Glutamatergic neuron (in vitro differentiated cells): ENCODE data around the gene ACBD5. TPM values are rescaled to one million over a fixed set of nuclear protein-coding genes. Genes with fewer than 3 reads are reported as not detected.

ENCODE experiments used
- DNase-seq: peaks from one replicate; pipeline ENCODE4 v3.0.0; 2022
- H3K27ac Mint-ChIP-seq: one replicate; pipeline ENCODE4 v1.8.0; 2020; ENCODE audit warnings: mild to moderate bottlenecking, mixed read lengths, inconsistent platforms; ENCODE audit not compliant: unreplicated experiment
- H3K27me3 Mint-ChIP-seq: one replicate; pipeline ENCODE4 v1.8.0; 2020; ENCODE audit warnings: mild to moderate bottlenecking, moderate library complexity, mixed read lengths, inconsistent platforms; ENCODE audit not compliant: unreplicated experiment
- H3K36me3 Mint-ChIP-seq: one replicate; pipeline ENCODE4 v1.8.0; 2020; ENCODE audit warnings: mild to moderate bottlenecking, mixed read lengths, inconsistent platforms; ENCODE audit not compliant: unreplicated experiment
- H3K4me1 Mint-ChIP-seq: one replicate; pipeline ENCODE4 v1.8.0; 2020; ENCODE audit warnings: mild to moderate bottlenecking, low read depth, mixed read lengths, inconsistent platforms; ENCODE audit not compliant: unreplicated experiment
- H3K4me3 Mint-ChIP-seq: one replicate; pipeline ENCODE4 v1.8.0; 2020; ENCODE audit warnings: mild to moderate bottlenecking, mixed read lengths, inconsistent platforms; ENCODE audit not compliant: unreplicated experiment
- H3K9me3 Mint-ChIP-seq: one replicate; pipeline ENCODE4 v1.8.0; 2020; ENCODE audit warnings: mild to moderate bottlenecking, moderate library complexity, mixed read lengths, inconsistent platforms; ENCODE audit not compliant: unreplicated experiment
- CTCF ChIP-seq: fragments of 200-600 bp; sonication (generic); IDR thresholded peaks from one replicate; pipeline ENCODE4 v1.5.0; 2021; ENCODE audit not compliant: partially characterized antibody, unreplicated experiment
- total RNA-seq: library from RNA; stranded (reverse); fragmentation: NEBNext Ultra II Directional; extraction: Animal tissue kit (Norgen Biotek cat#: 25700); gene quantifications from one replicate; pipeline ENCODE4 v1.2.1, GENCODE V29; 2021; ENCODE audit not compliant: unreplicated experiment

ACBD5 gene
- total RNA-seq, 1 donor from 2014 or later: 27.0 TPM

DNA sequence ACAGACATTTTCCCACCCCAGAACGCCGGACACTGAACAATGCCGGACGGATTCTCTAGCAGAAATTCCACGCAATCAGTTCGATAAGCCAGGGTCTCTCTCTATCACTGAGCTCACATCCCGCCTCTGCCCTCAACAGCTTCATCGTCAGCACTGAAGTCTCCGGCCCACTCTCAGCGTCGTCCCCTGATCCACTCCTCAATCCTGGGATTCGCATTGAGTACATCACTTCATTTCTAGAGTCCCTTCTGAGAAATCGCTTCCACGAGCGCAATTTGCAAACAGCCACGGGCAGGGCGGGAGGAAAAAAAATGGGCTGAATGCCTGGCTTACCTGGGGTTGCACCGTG, 86.8 kb downstream of the ACBD5 start:
- Mint-ChIP-seq H3K36me3 (peaks cover 5% of the 10 kb centered on the region), H3K4me1 (peaks cover 18% of the 10 kb centered on the region), H3K27ac (peak overlapping the region; percentile 99), H3K9me3 (peaks cover 13% of the 10 kb centered on the region), H3K4me3 (peak overlapping the region; percentile 100), H3K27me3 (peaks cover 16% of the 10 kb centered on the region)
- no peak for DNase-seq
- no peak for TF ChIP-seq CTCF

- no peak for TF ChIP-seq CTCF
- peaks cover 13% of the 10 kb centered on the region for H3K9me3 Mint-ChIP-seq
Measured at GRCh38 chr10:27153329-27153728, 87.3 kb downstream of the ACBD5 start.

GRCh38 chr10:27152687-27153086, 87.9 kb downstream of the ACBD5 start:
- H3K27ac Mint-ChIP-seq: peak overlapping the region; percentile 99
- H3K4me3 Mint-ChIP-seq: peak overlapping the region; percentile 100
- no peak for TF ChIP-seq CTCF
- no peak for DNase-seq
- H3K36me3 Mint-ChIP-seq: peaks cover 5% of the 10 kb centered on the region
- H3K27me3 Mint-ChIP-seq: peaks cover 16% of the 10 kb centered on the region
- H3K9me3 Mint-ChIP-seq: peaks cover 13% of the 10 kb centered on the region
- H3K4me1 Mint-ChIP-seq: peaks cover 18% of the 10 kb centered on the region

More at GRCh38 chr10:27153329-27153728, 87.3 kb downstream of the ACBD5 start:
- Mint-ChIP-seq H3K4me1 (peaks cover 18% of the 10 kb centered on the region), H3K27me3 (peaks cover 16% of the 10 kb centered on the region), H3K4me3 (peak overlapping the region; percentile 100), H3K36me3 (peaks cover 5% of the 10 kb centered on the region), H3K27ac (peak overlapping the region; percentile 99)
- no peak for DNase-seq

DNA sequence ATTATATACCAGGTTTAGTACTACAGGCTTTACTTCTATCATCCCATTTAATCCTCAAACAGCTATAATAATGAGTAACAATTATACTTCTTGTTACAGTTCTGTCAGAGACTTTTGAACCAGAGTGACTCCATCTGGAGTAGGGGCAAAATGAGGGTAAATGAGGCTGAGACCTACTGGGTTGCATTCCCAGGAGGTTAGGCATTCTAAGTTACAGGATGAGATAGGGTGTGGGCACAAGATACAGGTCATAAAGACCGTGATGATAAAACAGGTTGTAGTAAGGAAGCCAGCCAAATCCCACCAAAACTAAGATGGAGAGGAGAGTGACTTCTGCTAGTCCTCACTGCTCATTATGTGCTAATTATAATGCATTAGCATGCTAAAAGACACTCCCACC, 90.3 kb downstream of the ACBD5 start:
- peaks cover 5% of the 10 kb centered on the region for H3K36me3 Mint-ChIP-seq

DNA sequence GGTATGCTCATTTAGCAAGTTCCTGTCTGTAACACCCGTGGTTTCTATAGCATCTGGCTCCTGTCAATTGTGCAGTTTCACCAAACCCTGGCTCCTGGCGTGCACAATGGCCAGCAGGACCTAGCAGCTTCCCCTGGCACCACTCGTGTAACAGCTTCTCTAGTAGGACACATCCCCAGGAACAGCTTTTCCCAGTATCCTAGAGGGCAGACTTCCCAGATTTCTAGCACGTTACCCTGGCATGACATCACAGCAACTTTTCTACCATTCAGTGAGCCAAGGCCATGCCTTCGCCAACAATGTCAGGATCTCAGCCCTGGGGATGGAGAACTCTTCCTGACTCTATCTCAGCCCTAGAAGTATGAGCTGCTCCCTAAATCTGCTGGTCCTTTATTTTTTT, 92.9 kb downstream of the ACBD5 start:
- Mint-ChIP-seq H3K27ac (no peak overlapping the region), H3K4me1 (peaks cover 10% of the 10 kb centered on the region), H3K9me3 (no peaks in the 10 kb centered on the region), H3K27me3 (no peaks in the 10 kb centered on the region), H3K36me3 (no peaks in the 10 kb centered on the region), H3K4me3 (no peak overlapping the region)
- TF ChIP-seq CTCF: no peak
- no peak for DNase-seq

More for the DNA sequence above, 90.3 kb downstream of the ACBD5 start:
- TF ChIP-seq CTCF: no peak
- no peak for DNase-seq
- Mint-ChIP-seq H3K27ac (peak overlapping the region; percentile 54), H3K4me1 (peaks cover 14% of the 10 kb centered on the region), H3K27me3 (peaks cover 10% of the 10 kb centered on the region), H3K4me3 (peak overlapping the region; percentile 75), H3K9me3 (peaks cover 7% of the 10 kb centered on the region)
